ENCODE results near the gene FBXO36. TPM values are rescaled to one million over a fixed set of nuclear protein-coding genes. Genes with fewer than 3 reads are reported as not detected.

Gene FBXO36
- total and polyA plus RNA-seq, 2 of the 4 experiments (the other 2 are of a cell fraction): 1.3 to 2.2 TPM

- Histone ChIP-seq H3K4ac (ENCODE audit: low read depth, low read length) (no peak overlapping the region), H2AK9ac (replicated peaks; ENCODE audit: low read depth, low read length, poor library complexity) (no peak overlapping the region), H3K9me3 (ENCODE audit: control insufficient read depth, insufficient read depth, low read length) (no peaks in the 10 kb centered on the region), H4K5ac (ENCODE audit: low read depth, low read length) (no peak overlapping the region), H3K18ac (ENCODE audit: low read depth, low read length) (no peak overlapping the region), H2AK5ac (ENCODE audit: low read depth, low read length) (no peak overlapping the region), H3K79me1 (ENCODE audit: low read depth in 1 of 2, low read length in 2 of 2) (peaks cover 3 to 17% of the 10 kb centered on the region in 2 experiments; a peak in 3 of 4 replicates), H3K27me3 (ENCODE audit: control insufficient read depth, insufficient read depth, low read length) (no peaks in the 10 kb centered on the region), H2BK120ac (ENCODE audit: low read depth, low read length) (no peak overlapping the region), H3K4me3 (ENCODE audit: insufficient read depth, low read depth, low read length) (no peak overlapping the region), H3K9me1 (ENCODE audit: insufficient read depth, low read length) (peaks cover 5% of the 10 kb centered on the region; the same call in 1 of the 2 replicates), H2BK20ac (ENCODE audit: low read depth, low read length) (no peak overlapping the region), H3K23ac (ENCODE audit: low read depth, low read length) (no peak overlapping the region), H3K9ac (ENCODE audit: low read depth, low read length) (no peak overlapping the region), H4K91ac (ENCODE audit: insufficient read depth, low read depth, low read length) (no peak overlapping the region), H3K4me2 (ENCODE audit: low read depth, low read length) (no peak overlapping the region), H4K8ac (ENCODE audit: low read depth in 2 of 2, low read length in 2 of 2) (no peak overlapping the region), H3K36me3 (ENCODE audit: control insufficient read depth, insufficient read depth, low read length) (peaks cover 2% of the 10 kb centered on the region; the same call in 1 of the 2 replicates), H3K27ac (ENCODE audit: insufficient read depth, low read length) (no peak overlapping the region), H2BK15ac (ENCODE audit: low read depth, low read length) (no peak overlapping the region), H4K20me1 (ENCODE audit: insufficient read depth, low read length) (peaks cover 3% of the 10 kb centered on the region; the same call in 1 of the 2 replicates), H2BK5ac (ENCODE audit: low read depth, low read length, poor library complexity, severe bottlenecking) (no peak overlapping the region), H3K4me1 (ENCODE audit: control insufficient read depth, insufficient read depth, low read length) (peaks cover 2% of the 10 kb centered on the region; the same call in 1 of the 2 replicates), H2AFZ (replicated peaks; ENCODE audit: low read length, poor library complexity) (no peak overlapping the region), H3K56ac (ENCODE audit: extremely low read depth, insufficient read depth, low read length) (no peak overlapping the region), H3K14ac (replicated peaks; ENCODE audit: low read depth, low read length) (no peak overlapping the region)
- ATAC-seq (ENCODE audit: low read depth): no peak
- CTCF ChIA-PET: no interaction called here
- TF ChIP-seq CHD1 (IDR thresholded peaks at IDR 0.05; ENCODE audit: low read depth, low read length) (no peak), USF2 (IDR thresholded peaks at IDR 0.05; ENCODE audit: low read depth, low read length) (no peak), NFE2L2 (IDR thresholded peaks at IDR 0.05; ENCODE audit: low read depth, low read length) (no peak), MXI1 (IDR thresholded peaks at IDR 0.05; ENCODE audit: borderline replicate concordance, low read depth, low read length) (no peak), POLR2A (IDR thresholded peaks at IDR 0.05; ENCODE audit: low read depth, low read length) (no peak), RAD21 (IDR thresholded peaks at IDR 0.05; ENCODE audit: low read length) (no peak), FOS (IDR thresholded peaks at IDR 0.05; ENCODE audit: low read depth, low read length) (no peak), MAFK (IDR thresholded peaks at IDR 0.05; ENCODE audit: low read depth, low read length) (no peak), CEBPB (IDR thresholded peaks at IDR 0.05; ENCODE audit: low read depth, low read length) (no peak), MAZ (IDR thresholded peaks at IDR 0.05; ENCODE audit: borderline replicate concordance, low read depth, low read length) (no peak), BHLHE40 (IDR thresholded peaks at IDR 0.05; ENCODE audit: low read depth, low read length) (no peak), RFX5 (IDR thresholded peaks at IDR 0.05; ENCODE audit: low read depth, low read length) (no peak), SMC3 (IDR thresholded peaks at IDR 0.05; ENCODE audit: low read depth, low read length) (no peak), RCOR1 (IDR thresholded peaks at IDR 0.05; ENCODE audit: insufficient replicate concordance, low read length) (no peak)
- TF ChIP-seq, protein P1, sequence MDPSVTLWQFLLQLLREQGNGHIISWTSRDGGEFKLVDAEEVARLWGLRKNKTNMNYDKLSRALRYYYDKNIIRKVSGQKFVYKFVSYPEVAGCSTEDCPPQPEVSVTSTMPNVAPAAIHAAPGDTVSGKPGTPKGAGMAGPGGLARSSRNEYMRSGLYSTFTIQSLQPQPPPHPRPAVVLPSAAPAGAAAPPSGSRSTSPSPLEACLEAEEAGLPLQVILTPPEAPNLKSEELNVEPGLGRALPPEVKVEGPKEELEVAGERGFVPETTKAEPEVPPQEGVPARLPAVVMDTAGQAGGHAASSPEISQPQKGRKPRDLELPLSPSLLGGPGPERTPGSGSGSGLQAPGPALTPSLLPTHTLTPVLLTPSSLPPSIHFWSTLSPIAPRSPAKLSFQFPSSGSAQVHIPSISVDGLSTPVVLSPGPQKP (IDR thresholded peaks at IDR 0.05; ENCODE audit: borderline replicate concordance, low read depth, low read length): no peak
- TF ChIP-seq, protein P2, sequence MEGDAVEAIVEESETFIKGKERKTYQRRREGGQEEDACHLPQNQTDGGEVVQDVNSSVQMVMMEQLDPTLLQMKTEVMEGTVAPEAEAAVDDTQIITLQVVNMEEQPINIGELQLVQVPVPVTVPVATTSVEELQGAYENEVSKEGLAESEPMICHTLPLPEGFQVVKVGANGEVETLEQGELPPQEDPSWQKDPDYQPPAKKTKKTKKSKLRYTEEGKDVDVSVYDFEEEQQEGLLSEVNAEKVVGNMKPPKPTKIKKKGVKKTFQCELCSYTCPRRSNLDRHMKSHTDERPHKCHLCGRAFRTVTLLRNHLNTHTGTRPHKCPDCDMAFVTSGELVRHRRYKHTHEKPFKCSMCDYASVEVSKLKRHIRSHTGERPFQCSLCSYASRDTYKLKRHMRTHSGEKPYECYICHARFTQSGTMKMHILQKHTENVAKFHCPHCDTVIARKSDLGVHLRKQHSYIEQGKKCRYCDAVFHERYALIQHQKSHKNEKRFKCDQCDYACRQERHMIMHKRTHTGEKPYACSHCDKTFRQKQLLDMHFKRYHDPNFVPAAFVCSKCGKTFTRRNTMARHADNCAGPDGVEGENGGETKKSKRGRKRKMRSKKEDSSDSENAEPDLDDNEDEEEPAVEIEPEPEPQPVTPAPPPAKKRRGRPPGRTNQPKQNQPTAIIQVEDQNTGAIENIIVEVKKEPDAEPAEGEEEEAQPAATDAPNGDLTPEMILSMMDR (conservative IDR thresholded peaks at IDR 0.05; ENCODE audit: low read depth, low read length): no peak
- in situ Hi-C loops (cut with MboI; ENCODE audit: low sequenced_read_pairs): no loop called here
- DNase-seq: no peak
- BruUV-seq (replicated peaks): no TSS peak
- POLR2A ChIA-PET (ENCODE audit: unreplicated experiment): no interaction called here
- dilution Hi-C loops (cut with HindIII; ENCODE audit: low sequenced_read_pairs, unreplicated experiment): no loop called here
- WGBS, 2 experiments (ENCODE audit: extremely low coverage in 2 of 2, insufficient read length in 1 of 2): 100% methylated on average over 2 of the region's 7 CpGs; no CpG with 5 or more reads in 1 of the 2 experiments
- intact Hi-C loops (cut with micrococcal nuclease): no loop called here
These were observed 8.4 kb downstream of the FBXO36 start for GRCh38 chr2:229930656-229931055.

Measured in IMR-90 (cell line).